ENCODE data around the gene CFAP20DC.
"Not testable (repeated sequence)": the region's sequence is repeated elsewhere in the genome, so short reads cannot be mapped to it uniquely, and the experiment has no call there.

Gene CFAP20DC

DNA sequence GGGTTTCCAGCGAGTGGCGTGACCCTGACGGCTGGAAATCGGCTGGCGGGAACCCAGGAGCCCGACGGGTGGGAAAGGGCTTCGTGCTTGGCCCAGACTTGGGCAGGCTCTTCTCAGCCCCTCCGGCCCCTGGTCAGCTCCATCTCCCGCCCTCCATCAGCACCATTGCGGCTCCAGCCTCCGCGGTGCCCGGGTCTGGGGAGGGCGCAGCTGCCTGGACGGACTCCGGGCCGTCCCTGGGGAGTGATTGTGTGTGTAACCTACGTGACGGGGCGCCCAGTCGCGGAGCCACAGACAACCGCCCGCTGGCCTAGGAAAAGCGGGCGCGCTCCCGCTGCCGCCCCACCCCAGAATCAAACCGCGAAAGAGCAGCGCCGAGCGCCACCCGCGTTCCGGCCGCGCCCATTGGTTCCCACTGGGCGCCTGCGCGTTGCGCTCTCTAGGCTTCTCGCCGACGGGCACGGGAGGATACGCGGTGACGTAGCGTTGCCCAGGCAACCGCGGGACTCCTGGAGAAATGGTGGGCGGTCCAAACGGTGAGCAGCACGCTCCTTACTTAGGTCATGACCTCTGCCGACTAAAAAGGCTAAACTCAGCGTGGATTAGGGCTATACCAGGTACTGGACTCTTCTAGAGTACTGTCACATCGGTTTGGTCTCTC is at the start of gene CFAP20DC:
Gene CFAP20DC (minus strand): TSS at position 355 of the 661 bp plus-strand sequence. CDS start 394 bp downstream, outside the sequence.
- DNase-seq (ENCODE audit: low spot score): peak; percentile 95

DNA sequence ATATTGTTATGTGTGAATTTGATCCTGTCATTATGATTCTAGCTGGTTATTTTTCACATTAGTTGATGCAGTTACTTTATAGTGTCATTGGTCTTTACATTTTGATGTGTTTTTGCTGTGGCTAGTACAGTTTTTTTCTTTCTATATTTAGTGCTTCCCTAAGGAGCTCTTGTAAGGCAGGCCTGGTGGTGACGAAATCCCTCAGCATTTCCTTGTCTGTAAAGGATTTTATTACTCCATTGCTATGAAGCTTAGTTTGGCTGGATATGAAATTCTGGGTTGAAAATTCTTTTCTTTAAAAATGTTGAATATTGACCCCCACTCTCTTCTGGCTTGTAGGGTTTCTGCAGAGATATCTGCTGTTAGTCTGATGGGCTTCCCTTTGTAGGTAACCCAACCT is 48.7 kb upstream of the CFAP20DC start:
- DNase-seq (ENCODE audit: low spot score): not testable (repeated sequence)

DNA sequence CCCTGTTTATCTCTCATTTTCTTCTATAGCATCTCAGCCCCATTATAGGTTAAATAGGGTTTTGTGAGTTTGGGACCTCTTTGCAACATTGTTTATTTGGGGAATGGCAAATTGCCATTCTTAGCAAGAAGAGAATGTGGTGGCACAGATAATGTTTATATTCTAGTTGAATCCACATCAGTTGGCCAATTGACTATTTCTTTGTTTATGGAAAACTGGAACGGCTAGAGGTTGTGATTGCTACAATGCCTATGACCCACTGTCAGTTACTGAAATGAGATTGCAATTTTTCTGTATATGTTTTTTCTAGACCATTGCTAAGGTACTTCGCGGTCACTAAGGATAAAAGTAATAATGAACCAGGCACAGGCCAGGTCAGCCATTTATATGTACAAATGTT is 44.6 kb upstream of the CFAP20DC start:
- DNase-seq (ENCODE audit: low spot score): no peak

- DNase-seq (ENCODE audit: low spot score): no peak
Observed at GRCh38 chr3:59093521-59093920, 43.7 kb upstream of the CFAP20DC start.

- no peak for DNase-seq (ENCODE audit: low spot score)
Observed at GRCh38 chr3:59088761-59089160, 38.9 kb upstream of the CFAP20DC start.

- no peak for DNase-seq (ENCODE audit: low spot score)
Observed at GRCh38 chr3:59085976-59086375, 36.2 kb upstream of the CFAP20DC start.

GRCh38 chr3:59084583-59084982 is 34.8 kb upstream of the CFAP20DC start:
- DNase-seq (ENCODE audit: low spot score): no peak

DNA sequence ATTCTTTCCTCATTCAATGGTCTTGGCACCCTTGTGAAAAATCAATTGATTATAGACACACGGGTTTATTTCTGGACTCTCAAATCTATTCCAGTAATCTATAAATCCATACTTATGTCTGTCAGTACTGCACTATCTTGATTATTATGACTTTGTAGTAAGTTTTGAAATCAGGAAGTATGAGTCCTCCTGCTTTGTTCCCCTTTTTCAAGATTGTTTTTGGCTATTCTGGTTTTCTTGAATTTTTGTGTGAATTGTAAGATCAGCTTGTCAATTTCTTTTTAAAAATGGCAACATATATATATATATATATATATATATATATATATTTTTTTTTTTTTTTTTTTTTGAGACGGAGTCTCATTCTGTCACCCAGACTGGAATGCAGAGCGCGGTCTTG is 32.3 kb upstream of the CFAP20DC start:
- no peak for DNase-seq (ENCODE audit: low spot score)

GRCh38 chr3:59081071-59081470 is 31.2 kb upstream of the CFAP20DC start:
- DNase-seq (ENCODE audit: low spot score): no peak

DNA sequence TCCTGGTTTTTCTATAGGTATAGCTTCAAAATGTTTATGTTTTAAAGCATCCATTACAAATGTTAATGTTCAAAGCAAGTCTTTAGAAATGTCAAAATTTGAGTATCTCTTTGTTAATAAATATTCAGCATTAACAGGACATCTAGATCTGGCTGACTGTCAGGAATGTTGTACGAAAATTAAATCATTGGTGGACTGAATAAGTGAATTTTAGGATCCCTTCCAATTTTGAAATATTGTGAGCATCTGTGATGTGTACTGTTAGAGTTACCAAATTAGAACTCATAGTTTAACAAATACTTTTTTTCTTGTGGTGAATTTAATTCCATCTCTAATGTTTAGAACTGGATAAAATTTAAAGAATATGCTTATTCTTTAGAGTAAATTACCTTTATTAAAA is 30.1 kb upstream of the CFAP20DC start:
- no peak for DNase-seq (ENCODE audit: low spot score)

DNA sequence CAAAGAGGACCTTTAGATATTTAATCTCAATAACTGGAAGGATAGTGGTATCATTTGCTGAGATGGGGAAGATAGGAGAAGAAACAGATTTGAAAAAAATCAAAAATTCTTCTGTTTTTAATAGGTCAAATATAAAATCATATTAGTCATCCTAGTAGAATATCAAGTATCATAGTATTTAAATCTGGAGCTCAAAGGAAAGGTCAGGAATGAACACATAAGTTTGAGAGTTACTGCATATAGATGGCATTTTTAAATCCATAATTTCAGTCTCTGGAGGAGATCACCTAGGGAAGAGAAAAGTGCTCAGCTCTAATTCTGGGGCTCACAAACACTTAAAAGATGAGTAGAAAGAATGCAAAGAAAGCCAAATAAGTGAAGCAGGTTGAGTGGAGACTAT is 24.9 kb upstream of the CFAP20DC start:
- no peak for DNase-seq (ENCODE audit: low spot score)

DNA sequence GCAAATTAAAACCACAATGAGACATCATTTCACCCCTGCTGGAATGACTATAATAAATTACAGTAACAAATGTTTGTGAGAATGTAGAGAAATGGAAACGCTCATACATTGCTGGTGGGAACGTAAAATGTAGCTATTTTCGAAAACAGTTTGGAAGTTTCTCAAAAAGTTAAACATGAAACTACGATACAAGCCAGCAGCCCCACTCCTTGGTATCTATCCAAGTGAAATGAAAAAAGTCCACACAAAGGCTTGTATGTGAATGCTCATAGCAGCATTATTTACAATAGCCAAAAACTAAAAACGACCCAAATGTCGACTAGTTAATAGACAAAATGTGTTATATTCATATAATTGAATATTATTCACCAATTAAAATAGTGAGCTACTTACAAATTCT is 22.9 kb upstream of the CFAP20DC start:
- no peak for DNase-seq (ENCODE audit: low spot score)

- DNase-seq (ENCODE audit: low spot score): no peak
Observed at GRCh38 chr3:59069838-59070237, 20.0 kb upstream of the CFAP20DC start.

DNA sequence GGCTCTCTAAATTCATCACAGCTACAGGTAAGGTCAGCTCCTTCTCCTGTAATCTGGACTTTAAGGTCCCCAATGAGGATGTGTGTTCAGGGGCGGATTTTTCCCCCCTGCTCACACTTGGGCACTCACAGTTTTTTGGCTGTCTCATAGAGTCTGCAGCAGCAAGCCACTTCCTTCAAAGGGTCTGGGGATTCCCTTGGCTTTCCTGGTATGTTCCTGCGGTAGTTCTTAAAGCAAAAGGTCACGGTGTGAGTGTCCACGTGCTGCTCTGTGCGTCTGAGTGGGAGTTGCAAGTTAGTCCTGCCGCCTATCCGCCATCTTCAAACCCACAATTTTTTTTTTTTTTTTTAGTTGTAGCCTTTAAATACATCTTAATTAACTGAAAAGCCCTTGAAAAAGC is 15.4 kb upstream of the CFAP20DC start:
- no peak for DNase-seq (ENCODE audit: low spot score)

- no peak for DNase-seq (ENCODE audit: low spot score)
Observed at GRCh38 chr3:59064728-59065127, 14.9 kb upstream of the CFAP20DC start.

GRCh38 chr3:59064276-59064675 is 14.5 kb upstream of the CFAP20DC start:
- no peak for DNase-seq (ENCODE audit: low spot score)

DNA sequence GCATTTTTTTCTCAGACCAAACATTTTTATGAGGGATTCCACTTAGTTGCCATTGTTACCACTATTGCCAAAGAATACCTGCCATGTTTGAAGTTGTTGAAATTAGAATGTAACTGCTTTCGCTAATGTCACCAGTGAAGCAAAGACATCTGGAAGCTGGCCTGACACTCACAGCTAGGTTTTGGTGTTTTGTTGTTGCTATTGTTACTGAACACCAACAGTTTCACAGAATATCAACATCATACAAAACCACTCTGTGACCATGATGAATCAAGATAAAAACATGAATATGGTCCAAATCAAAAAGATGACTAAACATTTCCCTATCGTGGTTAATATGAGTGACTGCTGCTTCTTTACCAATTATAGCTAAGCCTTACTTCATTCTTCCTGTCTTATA is 6.9 kb upstream of the CFAP20DC start:
- peak; percentile 18 for DNase-seq (ENCODE audit: low spot score)

DNA sequence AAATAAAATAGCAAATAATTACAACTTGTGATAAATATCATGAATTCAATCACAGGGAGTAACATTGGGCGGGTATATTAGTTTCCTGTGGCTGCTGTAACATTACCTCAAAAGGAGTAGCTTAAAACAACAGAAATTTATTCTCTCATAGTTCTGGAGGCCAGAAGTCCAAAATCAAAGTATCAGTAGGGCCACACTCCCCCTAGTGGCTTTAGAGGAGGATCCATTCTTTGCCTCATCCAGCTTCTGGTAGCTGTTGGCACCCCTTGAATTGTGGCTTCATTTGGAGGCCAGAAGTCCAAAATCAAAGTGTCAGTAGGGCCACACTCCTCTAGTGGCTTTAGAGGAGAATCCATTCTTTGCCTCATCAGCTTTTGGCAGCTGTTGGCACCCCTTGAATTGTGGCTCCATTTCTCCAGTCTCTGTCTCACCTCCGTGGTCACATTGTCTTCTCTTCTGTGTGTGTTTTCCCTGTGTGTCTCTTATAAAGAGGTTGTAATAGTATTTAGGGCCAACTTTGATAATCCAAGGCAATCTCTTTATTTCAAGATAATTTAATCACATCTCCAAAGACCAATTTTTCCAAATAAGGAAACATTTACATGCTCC is 3.1 kb upstream of the CFAP20DC start:
- peak; percentile 17 for DNase-seq (ENCODE audit: low spot score)

DNA sequence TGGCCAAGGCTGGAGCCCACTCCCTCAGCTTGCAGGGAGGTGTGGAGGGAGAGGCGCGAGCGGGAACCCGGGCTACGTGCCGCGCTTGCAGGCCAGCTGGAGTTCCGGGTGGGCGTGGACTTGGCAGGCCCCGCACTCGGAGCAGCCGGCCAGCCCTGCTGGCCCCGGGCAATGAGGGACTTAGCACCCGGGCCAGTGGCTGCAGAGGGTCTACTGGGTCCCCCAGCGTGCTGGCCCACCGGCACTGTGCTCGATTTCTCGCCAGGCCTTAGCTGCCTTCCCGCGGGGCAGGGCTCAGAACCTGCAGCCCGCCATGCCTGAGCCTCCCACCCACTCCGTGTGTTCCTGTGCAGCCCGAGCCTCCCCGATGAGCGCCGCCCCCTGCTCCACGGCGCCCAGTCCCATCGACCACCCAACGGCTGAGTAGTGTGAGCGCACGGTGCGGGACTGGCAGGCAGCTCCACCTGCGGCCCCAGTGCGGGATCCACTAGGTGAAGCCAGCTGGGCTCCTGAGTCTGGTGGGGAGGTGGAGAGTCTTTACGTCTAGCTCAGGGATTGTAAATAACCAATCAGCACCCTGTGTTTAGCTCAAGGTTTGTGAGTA is 1.1 kb upstream of the CFAP20DC start:
- DNase-seq (ENCODE audit: low spot score): not testable (repeated sequence)

DNA sequence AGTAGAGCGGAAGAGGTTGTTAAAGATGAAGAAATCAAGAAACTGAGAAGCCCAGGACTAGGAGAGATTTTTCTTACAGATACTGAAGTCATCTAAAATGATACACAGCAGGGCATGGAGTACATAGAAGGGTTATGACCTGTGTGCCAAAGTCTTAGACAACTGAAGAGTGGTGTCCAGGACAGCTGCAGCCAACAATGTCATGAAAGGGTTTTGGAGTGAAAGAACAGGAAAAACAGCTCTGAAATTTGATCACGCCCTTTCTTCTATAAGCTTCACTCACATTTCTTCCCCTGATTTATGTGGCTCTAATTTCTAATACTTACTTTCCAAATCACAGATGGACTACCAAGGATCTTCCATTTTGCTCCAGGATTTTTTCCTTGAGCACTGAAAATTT is 3.0 kb downstream of the CFAP20DC start:
- no peak for DNase-seq (ENCODE audit: low spot score)

GRCh38 chr3:59043391-59043790 is 6.4 kb downstream of the CFAP20DC start:
- DNase-seq (ENCODE audit: low spot score): no peak

DNA sequence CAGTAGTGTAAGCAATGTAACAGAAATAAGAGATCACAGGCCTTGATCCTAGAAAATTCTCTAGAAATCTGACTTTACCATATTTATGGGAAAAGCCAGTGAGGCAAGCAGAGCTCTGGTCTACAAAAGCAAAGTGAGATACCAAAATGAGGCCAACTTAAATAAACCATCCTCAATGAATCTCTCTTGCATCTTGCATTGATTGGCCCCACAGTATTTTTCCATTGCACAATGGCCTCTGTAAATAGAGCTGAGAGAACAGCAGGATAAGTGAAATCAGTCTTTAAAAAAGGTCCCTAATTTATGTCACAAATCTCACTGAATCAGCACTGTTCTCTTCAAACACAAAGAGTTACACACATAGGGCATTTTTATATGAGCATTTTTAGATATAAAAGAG is 8.9 kb downstream of the CFAP20DC start:
- no peak for DNase-seq (ENCODE audit: low spot score)

GRCh38 chr3:59027607-59028006 is 22.2 kb downstream of the CFAP20DC start:
- DNase-seq (ENCODE audit: low spot score): no peak

- no peak for DNase-seq (ENCODE audit: low spot score)
Observed at GRCh38 chr3:59023612-59024011, 26.2 kb downstream of the CFAP20DC start.

All from hepatic stellate cell (primary cell).